Caco-2 (cell line): ENCODE data around the gene AIDA. TPM values are rescaled to one million over a fixed set of nuclear protein-coding genes. Genes with fewer than 3 reads are reported as not detected.

Source experiments
- BruUV-seq: library from RNA; stranded (reverse); fragments of 400-500 nt; replicated peaks from 2 replicates; lab custom pipeline; 2021; lab: Mats Ljungman, UMichigan
- CTCF ChIA-PET: fragments of 300-600 bp; sonication (Branson Sonifier 250); formaldehyde crosslinking; loops from one replicate; lab custom pipeline; 2022; ENCODE audit warnings: antibody characterized with exemption; lab: Charles Lee
- POLR2A ChIA-PET: fragments of 300-600 bp; sonication (Branson Sonifier 250); formaldehyde crosslinking; loops from one replicate; lab custom pipeline; 2022; ENCODE audit warnings: antibody characterized with exemption; lab: Charles Lee
- DNase-seq, 2 experiments: peaks; one replicate each; pipeline versions ENCODE4 v3.0.0 to v3.0.0-alpha.2; 2020 to 2022
- H3K27me3 ChIP-seq: replicated peaks from 2 replicates; pipeline ENCODE4 v1.6.0; 2011; ENCODE audit warnings: low read length; ENCODE audit not compliant: control insufficient read depth, insufficient read depth
- H3K36me3 ChIP-seq: 2 replicates; pipeline ENCODE4 v1.5.1; 2011; ENCODE audit warnings: low read length; ENCODE audit not compliant: control insufficient read depth, insufficient read depth
- H3K4me1 ChIP-seq: fragments of 250-450 bp; sonication (Bioruptor Pico); 2 replicates; pipeline ENCODE4 v1.5.1; 2020; ENCODE audit warnings: mild to moderate bottlenecking
- H3K4me3 ChIP-seq: 2 replicates; pipeline ENCODE4 v1.5.1; 2011; ENCODE audit warnings: low read depth, mild to moderate bottlenecking, control low read depth, low read length
- H3K9me3 ChIP-seq: fragments of 250-450 bp; sonication (Bioruptor Pico); 2 replicates; pipeline ENCODE4 v1.5.1; 2020; ENCODE audit warnings: mild to moderate bottlenecking, moderate library complexity
- H3K27ac Mint-ChIP-seq: one replicate; pipeline ENCODE4 v1.8.0; 2022; ENCODE audit warnings: mixed read lengths; ENCODE audit not compliant: unreplicated experiment
- H3K27me3 Mint-ChIP-seq: one replicate; pipeline ENCODE4 v1.8.0; 2022; ENCODE audit warnings: mixed read lengths; ENCODE audit not compliant: insufficient read depth, unreplicated experiment
- H3K36me3 Mint-ChIP-seq: one replicate; pipeline ENCODE4 v1.8.0; 2022; ENCODE audit warnings: mild to moderate bottlenecking, mixed read lengths; ENCODE audit not compliant: insufficient read depth, unreplicated experiment
- H3K4me1 Mint-ChIP-seq: one replicate; pipeline ENCODE4 v1.8.0; 2022; ENCODE audit warnings: low read depth, mixed read lengths; ENCODE audit not compliant: unreplicated experiment
- H3K4me3 Mint-ChIP-seq: one replicate; pipeline ENCODE4 v1.8.0; 2022; ENCODE audit warnings: mild to moderate bottlenecking, moderate library complexity, mixed read lengths; ENCODE audit not compliant: unreplicated experiment
- H3K9me3 Mint-ChIP-seq: one replicate; pipeline ENCODE4 v1.8.0; 2022; ENCODE audit warnings: mixed read lengths; ENCODE audit not compliant: unreplicated experiment
- intact Hi-C: fragments of 100-400 bp; cut with micrococcal nuclease; formaldehyde crosslinking; loops from one replicate; pipeline ENCODE4 v1.10.0; 2022; ENCODE audit not compliant: unreplicated experiment
- total RNA-seq: library from RNA; stranded (reverse); gene quantifications from 2 replicates; pipeline ENCODE4 v1.2.3, GENCODE V29; 2022
- TF ChIP-seq, protein P1 (sequence below), 2 experiments: fragments of 200-600 bp in 1 of 2; IDR thresholded peaks; 1 replicate in 1 of 2; 2 replicates in 1 of 2; pipeline versions ENCODE4 v1.5.1 to v1.8.0; 2011 to 2022; ENCODE audit warnings: antibody characterized with exemption in 1 of 2, control low read depth in 1 of 2, inconsistent platforms in 1 of 2, low read depth in 1 of 2, low read length in 1 of 2, mild to moderate bottlenecking in 1 of 2, moderate library complexity in 1 of 2; ENCODE audit not compliant: insufficient read depth in 1 of 2, severe bottlenecking in 1 of 2, unreplicated experiment in 1 of 2

Gene AIDA
- total RNA-seq, 1 experiment from 2014 or later = 55.1 TPM

DNA sequence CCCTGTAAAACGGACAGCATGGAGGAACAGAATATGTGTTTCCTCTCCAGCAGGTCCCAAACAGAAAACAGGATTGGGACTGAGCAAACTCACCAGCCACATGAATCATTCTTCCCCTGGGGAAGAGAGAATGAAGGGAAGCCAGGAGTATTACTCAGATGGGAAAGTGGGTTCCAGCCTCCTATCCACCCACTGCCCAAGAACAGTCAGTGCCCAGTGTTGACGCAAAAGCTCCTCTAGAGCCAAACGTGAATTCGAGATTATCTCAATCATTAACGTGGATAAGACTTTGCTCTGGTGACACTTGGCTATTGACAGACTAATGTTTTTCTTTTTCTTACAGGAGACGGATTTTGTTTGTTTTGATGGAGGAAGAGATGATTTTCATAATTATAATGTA lies 85.1 kb downstream of the AIDA start:
- H3K9me3 Mint-ChIP-seq = no peaks in the 10 kb centered on the region
- H3K9me3 ChIP-seq = no peaks in the 10 kb centered on the region
- no peaks in the 10 kb centered on the region; the same call in 1 of the 2 replicates for H3K36me3 ChIP-seq
- H3K27ac Mint-ChIP-seq = no peak overlapping the region
- no peak overlapping the region for H3K4me3 Mint-ChIP-seq
- CTCF ChIA-PET = no interaction called here
- TF ChIP-seq, protein P1, sequence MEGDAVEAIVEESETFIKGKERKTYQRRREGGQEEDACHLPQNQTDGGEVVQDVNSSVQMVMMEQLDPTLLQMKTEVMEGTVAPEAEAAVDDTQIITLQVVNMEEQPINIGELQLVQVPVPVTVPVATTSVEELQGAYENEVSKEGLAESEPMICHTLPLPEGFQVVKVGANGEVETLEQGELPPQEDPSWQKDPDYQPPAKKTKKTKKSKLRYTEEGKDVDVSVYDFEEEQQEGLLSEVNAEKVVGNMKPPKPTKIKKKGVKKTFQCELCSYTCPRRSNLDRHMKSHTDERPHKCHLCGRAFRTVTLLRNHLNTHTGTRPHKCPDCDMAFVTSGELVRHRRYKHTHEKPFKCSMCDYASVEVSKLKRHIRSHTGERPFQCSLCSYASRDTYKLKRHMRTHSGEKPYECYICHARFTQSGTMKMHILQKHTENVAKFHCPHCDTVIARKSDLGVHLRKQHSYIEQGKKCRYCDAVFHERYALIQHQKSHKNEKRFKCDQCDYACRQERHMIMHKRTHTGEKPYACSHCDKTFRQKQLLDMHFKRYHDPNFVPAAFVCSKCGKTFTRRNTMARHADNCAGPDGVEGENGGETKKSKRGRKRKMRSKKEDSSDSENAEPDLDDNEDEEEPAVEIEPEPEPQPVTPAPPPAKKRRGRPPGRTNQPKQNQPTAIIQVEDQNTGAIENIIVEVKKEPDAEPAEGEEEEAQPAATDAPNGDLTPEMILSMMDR (IDR thresholded peaks at IDR 0.05; ENCODE audit: insufficient read depth in 1 of 2, low read depth in 1 of 2, low read length in 1 of 2, severe bottlenecking in 1 of 2, unreplicated experiment in 1 of 2) = no peak
- no TSS peak for BruUV-seq
- peaks cover 23% of the 10 kb centered on the region for H3K36me3 Mint-ChIP-seq
- H3K4me3 ChIP-seq = no peak overlapping the region
- no peaks in the 10 kb centered on the region for H3K4me1 Mint-ChIP-seq
- POLR2A ChIA-PET = no interaction called here
- intact Hi-C loops = no loop called here
- H3K4me1 ChIP-seq = no peaks in the 10 kb centered on the region
- no peak for DNase-seq
- H3K27me3 ChIP-seq = no peaks in the 10 kb centered on the region
- no peaks in the 10 kb centered on the region for H3K27me3 Mint-ChIP-seq

DNA sequence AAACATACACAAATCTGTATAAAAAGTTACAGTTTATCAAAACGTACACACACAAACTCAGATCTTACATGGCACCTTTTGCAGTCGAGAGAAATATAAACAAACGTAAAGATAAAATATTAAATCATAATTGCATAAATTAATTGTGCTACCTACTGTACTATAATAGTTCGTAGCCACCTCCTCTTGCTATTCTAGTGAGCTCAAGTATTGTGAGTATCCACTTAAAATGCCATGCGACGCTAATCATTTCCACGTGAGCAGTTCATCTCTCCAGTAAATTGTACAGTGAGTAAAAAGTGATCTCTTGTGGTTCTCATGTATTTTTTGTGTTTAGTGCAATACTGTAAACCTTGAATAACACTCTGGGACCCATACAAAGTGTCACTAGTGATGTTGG lies 88.1 kb downstream of the AIDA start:
- ChIA-PET POLR2A (no interaction called here), CTCF (interaction anchor here (1.4 kb wide), 1 partner anchor 10 kb away, joined by 3 read pairs; no protein-coding TSS in a partner anchor)
- Histone ChIP-seq H3K4me3 (no peak overlapping the region), H3K36me3 (no peaks in the 10 kb centered on the region), H3K27me3 (no peaks in the 10 kb centered on the region), H3K9me3 (no peaks in the 10 kb centered on the region), H3K4me1 (0 out of 2 replicates have a peak, but pooled peaks cover 2% of the 10 kb centered on the region)
- intact Hi-C loops = no loop called here
- H3K4me1 Mint-ChIP-seq = no peaks in the 10 kb centered on the region
- no peaks in the 10 kb centered on the region for H3K27me3 Mint-ChIP-seq
- no peaks in the 10 kb centered on the region for H3K9me3 Mint-ChIP-seq
- peaks cover 24% of the 10 kb centered on the region for H3K36me3 Mint-ChIP-seq
- no peak for DNase-seq
- TF ChIP-seq, protein P1 (IDR thresholded peaks at IDR 0.05; ENCODE audit: insufficient read depth in 1 of 2, low read depth in 1 of 2, low read length in 1 of 2, severe bottlenecking in 1 of 2, unreplicated experiment in 1 of 2) = no peak
- BruUV-seq = no TSS peak
- no peak overlapping the region for H3K27ac Mint-ChIP-seq
- H3K4me3 Mint-ChIP-seq = no peak overlapping the region

DNA sequence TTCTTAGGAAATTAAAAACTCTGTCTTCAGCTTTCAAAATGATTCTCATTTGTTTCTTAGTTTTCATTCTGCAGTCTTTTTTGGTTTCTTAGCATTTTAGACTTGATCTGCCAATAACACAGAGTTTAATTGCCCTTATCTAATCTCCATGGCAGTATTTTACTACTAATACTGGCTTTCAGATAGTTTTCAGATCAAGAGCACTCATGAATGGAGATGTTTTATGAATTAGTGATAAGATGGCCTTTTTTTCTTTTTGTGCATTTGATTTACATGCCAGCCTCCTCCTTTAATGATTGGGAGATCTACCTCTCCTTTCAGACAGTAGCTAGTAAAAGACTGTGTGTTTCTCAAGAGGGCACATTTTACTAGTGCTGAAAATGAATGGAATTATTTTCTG lies 88.8 kb downstream of the AIDA start:
- H3K36me3 ChIP-seq = no peaks in the 10 kb centered on the region
- CTCF ChIA-PET = no interaction called here
- peaks cover 24% of the 10 kb centered on the region for H3K36me3 Mint-ChIP-seq

More for the DNA sequence above, 88.8 kb downstream of the AIDA start:
- TF ChIP-seq, protein P1 (IDR thresholded peaks at IDR 0.05; ENCODE audit: insufficient read depth in 1 of 2, low read depth in 1 of 2, low read length in 1 of 2, severe bottlenecking in 1 of 2, unreplicated experiment in 1 of 2) = no peak
- Histone ChIP-seq H3K4me1 (0 out of 2 replicates have a peak, but pooled peaks cover 6% of the 10 kb centered on the region), H3K9me3 (no peaks in the 10 kb centered on the region), H3K4me3 (no peak overlapping the region), H3K27me3 (no peaks in the 10 kb centered on the region)
- BruUV-seq = no TSS peak
- intact Hi-C loops = no loop called here
- no peak overlapping the region for H3K27ac Mint-ChIP-seq
- no peaks in the 10 kb centered on the region for H3K4me1 Mint-ChIP-seq
- POLR2A ChIA-PET = no interaction called here
- no peaks in the 10 kb centered on the region for H3K9me3 Mint-ChIP-seq
- H3K4me3 Mint-ChIP-seq = no peak overlapping the region
- no peak for DNase-seq
- no peaks in the 10 kb centered on the region for H3K27me3 Mint-ChIP-seq
